Testis (tissue), 5 donors: Measurements from ENCODE around the gene PACSIN1. TPM values are rescaled to one million over a fixed set of nuclear protein-coding genes. Genes with fewer than 3 reads are reported as not detected.

Experiments
- DNase-seq: peaks from one replicate; pipeline ENCODE4 v3.0.0-alpha.2; 2019
- H3K27ac ChIP-seq, 2 donors: fragments of 200-600 bp; sonication (generic); one replicate each; pipeline ENCODE4 v1.5.1; 2019
- H3K27me3 ChIP-seq: fragments of 200-600 bp; sonication (generic); one replicate; pipeline ENCODE4 v1.5.1; 2019
- H3K36me3 ChIP-seq: fragments of 200-600 bp; sonication (generic); one replicate; pipeline ENCODE4 v1.5.1; 2017; ENCODE audit warnings: low read depth; ENCODE audit errors: missing control alignments
- H3K4me1 ChIP-seq: fragments of 200-600 bp; sonication (generic); one replicate; pipeline ENCODE4 v1.5.1; 2019
- H3K4me3 ChIP-seq, 2 donors: fragments of 200-600 bp; sonication (generic); one replicate each; pipeline ENCODE4 v1.5.1; 2017 to 2019
- H3K9me3 ChIP-seq: fragments of 200-600 bp; sonication (generic); one replicate; pipeline ENCODE4 v1.5.1; 2017
- POLR2A ChIP-seq: fragments of 450-650 bp; IDR thresholded peaks from one replicate; pipeline ENCODE4 v1.6.1; 2017; ENCODE audit warnings: antibody characterized with exemption, mild to moderate bottlenecking, moderate library complexity
- WGBS, 2 donors: methylation state at CpG; one replicate each; pipeline ENCODE4 v1.1.5; 2018; 5-methylcytosine and 5-hydroxymethylcytosine counted together
- intact Hi-C: fragments of 100-400 bp; cut with DNase I; formaldehyde crosslinking; loops from one replicate; pipeline ENCODE4 v1.15.1; 2023; ENCODE audit warnings: low total_unique reads
- long read RNA-seq, 2 donors: transcript quantifications; one replicate each; lab custom pipeline, GENCODE V29; 2026
- polyA plus RNA-seq: library from polyadenylated mRNA; stranded (reverse); fragments of 350-450 nt; fragmentation: Illumina TruSeq; extraction: RNeasy Lipid Tissue Mini Kit (QIAGEN cat#74804); gene quantifications from one replicate; pipeline ENCODE4 v1.2.3, GENCODE V29; 2014; ENCODE audit warnings: low read depth, low replicate concordance; ENCODE audit not compliant: insufficient read depth
- total RNA-seq, 2 donors: library from RNA; depleted of rRNA; stranded (reverse); fragments of >200 nt; gene quantifications; one replicate each; pipeline ENCODE4 v1.2.3, GENCODE V29; 2016
- TF ChIP-seq, protein P1 (sequence below), 3 experiments: fragments of 450-650 bp in 2 of 3; fragments of 200-600 bp in 1 of 3; sonication (generic) in 1 of 3; IDR thresholded peaks; one replicate each; pipeline ENCODE4 v1.5.1; 2016 to 2019; ENCODE audit warnings: antibody characterized with exemption in 3 of 3, mild to moderate bottlenecking in 2 of 3, moderate library complexity in 1 of 3

The PACSIN1 gene, protein sequence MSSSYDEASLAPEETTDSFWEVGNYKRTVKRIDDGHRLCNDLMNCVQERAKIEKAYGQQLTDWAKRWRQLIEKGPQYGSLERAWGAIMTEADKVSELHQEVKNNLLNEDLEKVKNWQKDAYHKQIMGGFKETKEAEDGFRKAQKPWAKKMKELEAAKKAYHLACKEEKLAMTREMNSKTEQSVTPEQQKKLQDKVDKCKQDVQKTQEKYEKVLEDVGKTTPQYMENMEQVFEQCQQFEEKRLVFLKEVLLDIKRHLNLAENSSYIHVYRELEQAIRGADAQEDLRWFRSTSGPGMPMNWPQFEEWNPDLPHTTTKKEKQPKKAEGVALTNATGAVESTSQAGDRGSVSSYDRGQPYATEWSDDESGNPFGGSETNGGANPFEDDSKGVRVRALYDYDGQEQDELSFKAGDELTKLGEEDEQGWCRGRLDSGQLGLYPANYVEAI
- total RNA-seq (1 to 10 TPM; 2.5 to 3.1 TPM), polyA plus RNA-seq (2.1 TPM)
- long read RNA-seq, donor 1 = 0 reads
- long read RNA-seq, donor 2 = 0 reads

DNA sequence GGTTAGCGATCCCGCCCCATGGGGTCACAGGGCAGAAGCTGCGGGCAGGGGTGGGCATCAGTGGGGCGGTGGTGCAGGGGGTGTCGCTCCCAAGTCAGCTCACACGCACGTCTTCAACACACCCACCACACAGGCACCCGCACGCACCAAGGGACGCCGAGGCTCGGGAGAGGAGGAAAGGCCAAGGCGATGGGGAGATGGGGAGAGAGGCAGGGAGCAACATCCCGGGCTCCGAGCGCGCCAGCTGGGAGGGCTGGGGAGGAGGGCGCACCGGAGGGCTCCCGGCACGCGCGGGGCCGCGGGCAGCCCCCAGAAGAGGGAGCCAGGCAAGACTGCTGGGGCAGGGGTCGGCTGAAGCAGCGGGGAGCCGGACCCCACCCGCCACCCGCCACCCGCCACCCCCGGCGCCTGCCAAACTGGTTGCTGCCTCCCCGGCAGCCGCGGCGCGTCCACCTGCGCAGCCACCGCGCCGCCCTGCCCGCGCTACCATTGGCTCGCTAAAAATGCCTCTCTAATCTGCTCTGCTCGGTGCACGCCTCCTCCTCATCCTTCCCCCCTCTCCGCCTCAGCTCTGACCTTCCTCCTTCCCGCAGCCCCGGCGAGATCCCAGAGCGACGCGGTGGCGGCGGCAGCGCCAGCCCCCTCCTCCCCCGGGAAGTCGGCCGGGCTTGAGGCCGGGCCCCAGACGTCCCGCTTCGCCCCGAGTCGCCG is at the start of gene PACSIN1:
PACSIN1 (plus strand) TSS at position 546 of the 711 bp plus-strand sequence. CDS start 60,230 bp downstream, outside the sequence.
- no peak within 1 kb of the TSS for H3K27ac ChIP-seq
- peak; percentile 27 for DNase-seq

GRCh38 chr6:34416877-34417371 is 49.0 kb upstream of the PACSIN1 start:
- H3K27ac ChIP-seq = no peak overlapping the region
- DNase-seq = no peak
- 66 to 69% methylated on average over 7 of the region's 7 CpGs for WGBS, 2 donors
- intact Hi-C loops = loop anchor here (10.0 kb wide), 2 partner anchors 172 to 222 kb away; partner anchors contain the start of gene SMIM29
- H3K9me3 ChIP-seq = no peaks in the 10 kb centered on the region
- TF ChIP-seq, protein P1, sequence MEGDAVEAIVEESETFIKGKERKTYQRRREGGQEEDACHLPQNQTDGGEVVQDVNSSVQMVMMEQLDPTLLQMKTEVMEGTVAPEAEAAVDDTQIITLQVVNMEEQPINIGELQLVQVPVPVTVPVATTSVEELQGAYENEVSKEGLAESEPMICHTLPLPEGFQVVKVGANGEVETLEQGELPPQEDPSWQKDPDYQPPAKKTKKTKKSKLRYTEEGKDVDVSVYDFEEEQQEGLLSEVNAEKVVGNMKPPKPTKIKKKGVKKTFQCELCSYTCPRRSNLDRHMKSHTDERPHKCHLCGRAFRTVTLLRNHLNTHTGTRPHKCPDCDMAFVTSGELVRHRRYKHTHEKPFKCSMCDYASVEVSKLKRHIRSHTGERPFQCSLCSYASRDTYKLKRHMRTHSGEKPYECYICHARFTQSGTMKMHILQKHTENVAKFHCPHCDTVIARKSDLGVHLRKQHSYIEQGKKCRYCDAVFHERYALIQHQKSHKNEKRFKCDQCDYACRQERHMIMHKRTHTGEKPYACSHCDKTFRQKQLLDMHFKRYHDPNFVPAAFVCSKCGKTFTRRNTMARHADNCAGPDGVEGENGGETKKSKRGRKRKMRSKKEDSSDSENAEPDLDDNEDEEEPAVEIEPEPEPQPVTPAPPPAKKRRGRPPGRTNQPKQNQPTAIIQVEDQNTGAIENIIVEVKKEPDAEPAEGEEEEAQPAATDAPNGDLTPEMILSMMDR (IDR thresholded peaks at IDR 0.05) = no peak
- no peak for TF ChIP-seq POLR2A
- H3K4me1 ChIP-seq = peaks cover 10% of the 10 kb centered on the region
- H3K36me3 ChIP-seq = no peaks in the 10 kb centered on the region
- H3K27me3 ChIP-seq = no peaks in the 10 kb centered on the region
- H3K4me3 ChIP-seq = no peak overlapping the region

More for the DNA sequence above, at the start of gene PACSIN1:
- no peaks in the 10 kb centered on the region for H3K36me3 ChIP-seq
- peaks cover 4% of the 10 kb centered on the region for H3K4me1 ChIP-seq
- intact Hi-C loops = no loop called here
- no peaks in the 10 kb centered on the region for H3K27me3 ChIP-seq
- 0 to 1% methylated on average over 10 to 66 of the region's 67 CpGs for WGBS, 2 donors
- no peaks in the 10 kb centered on the region for H3K9me3 ChIP-seq
- TF ChIP-seq, protein P1 (IDR thresholded peaks at IDR 0.05) = no peak
- TF ChIP-seq POLR2A = no peak
- peak within 1 kb of the TSS; percentile 24 to 46 for H3K4me3 ChIP-seq

GRCh38 chr6:34418367-34418766 is 47.5 kb upstream of the PACSIN1 start:
- Histone ChIP-seq H3K9me3 (no peaks in the 10 kb centered on the region), H3K36me3 (no peaks in the 10 kb centered on the region), H3K27me3 (no peaks in the 10 kb centered on the region), H3K4me3 (no peak overlapping the region), H3K4me1 (peaks cover 10% of the 10 kb centered on the region), H3K27ac (no peak overlapping the region)
- intact Hi-C loops = loop anchor here (10.0 kb wide), 2 partner anchors 174 to 224 kb away; partner anchors contain the start of gene SMIM29
- TF ChIP-seq POLR2A = no peak
- TF ChIP-seq, protein P1 (IDR thresholded peaks at IDR 0.05) = no peak
- WGBS, 2 donors = 64 to 82% methylated on average over 5 of the region's 5 CpGs
- no peak for DNase-seq

GRCh38 chr6:34423254-34423653 is 42.6 kb upstream of the PACSIN1 start:
- no peak for DNase-seq
- no peaks in the 10 kb centered on the region for H3K36me3 ChIP-seq
- H3K27me3 ChIP-seq = no peaks in the 10 kb centered on the region
- intact Hi-C loops = no loop called here
- H3K27ac ChIP-seq = no peak overlapping the region
- no peak overlapping the region for H3K4me3 ChIP-seq
- no peaks in the 10 kb centered on the region for H3K9me3 ChIP-seq
- 93% methylated on average over 5 of the region's 5 CpGs for whole genome bisulfite sequencing, 2 donors
- TF ChIP-seq POLR2A = no peak
- TF ChIP-seq, protein P1 (IDR thresholded peaks at IDR 0.05) = no peak
- H3K4me1 ChIP-seq = peaks cover 13% of the 10 kb centered on the region
